Measurements from ENCODE around the gene CSNK1D.

- TF ChIP-seq POLR2A (IDR thresholded peaks at IDR 0.05; ENCODE audit: low read depth, low read length) (no peak), CTCF (IDR thresholded peaks at IDR 0.05 in 2 of 3, conservative IDR thresholded peaks at IDR 0.05 in 1 of 3; ENCODE audit: control insufficient read depth in 2 of 3, extremely low read depth in 1 of 3, insufficient read depth in 1 of 3, low read depth in 3 of 3, low read length in 3 of 3) (no peak), SIN3A (IDR thresholded peaks at IDR 0.05; ENCODE audit: low read depth, low read length) (no peak), RCOR1 (conservative IDR thresholded peaks at IDR 0.05; ENCODE audit: low read depth, low read length) (no peak), TCF3 (IDR thresholded peaks at IDR 0.05; ENCODE audit: borderline replicate concordance, insufficient read depth, low read depth, low read length) (no peak), EZH2 (IDR thresholded peaks at IDR 0.05; ENCODE audit: borderline replicate concordance, control insufficient read depth, low read depth, low read length) (no peak), ETV6 (conservative IDR thresholded peaks at IDR 0.05 in 1 of 2, IDR thresholded peaks at IDR 0.05 in 1 of 2; ENCODE audit: borderline replicate concordance in 1 of 2, low read depth in 1 of 2) (no peak), FOS (IDR thresholded peaks at IDR 0.05; ENCODE audit: borderline replicate concordance, extremely low read depth, insufficient read length) (no peak), POLR2AphosphoS5 (IDR thresholded peaks at IDR 0.05; ENCODE audit: low read length) (no peak), KDM1A (IDR thresholded peaks at IDR 0.05; ENCODE audit: borderline replicate concordance) (no peak), NFIC (IDR thresholded peaks at IDR 0.05; ENCODE audit: low read depth, low read length) (no peak)
Measured at GRCh38 chr17:82200743-82201497, 72.6 kb downstream of the CSNK1D start.

Measured in GM12878 (cell line).